BJ (cell line): ENCODE results near the gene RTF1. TPM values are rescaled to one million over a fixed set of nuclear protein-coding genes. Genes with fewer than 3 reads are reported as not detected.
"Not testable (repeated sequence)": the region's sequence is repeated elsewhere in the genome, so short reads cannot be mapped to it uniquely, and the experiment has no call there.

Experiments
- CTCF ChIA-PET: fragments of 350-600 bp; formaldehyde crosslinking; extraction: SDS; loops from one replicate; lab custom pipeline; 2021; ENCODE audit warnings: antibody characterized with exemption, inconsistent platforms; lab: Yijun Ruan, JAX
- POLR2A ChIA-PET: fragments of 300-600 bp; sonication (Branson Sonifier 250); formaldehyde crosslinking; extraction: SDS; loops from one replicate; lab custom pipeline; 2021; ENCODE audit warnings: antibody characterized with exemption; lab: Charles Lee
- DNase-seq: peaks from one replicate; pipeline ENCODE4 v3.0.0-alpha.2; 2011; ENCODE audit warnings: low read depth
- H3K27me3 ChIP-seq: 2 replicates; pipeline ENCODE4 v1.6.0; 2011; ENCODE audit warnings: low read length; ENCODE audit not compliant: control insufficient read depth, insufficient read depth
- H3K36me3 ChIP-seq: 2 replicates; pipeline ENCODE4 v1.5.1; 2011; ENCODE audit warnings: low read length; ENCODE audit not compliant: control insufficient read depth, insufficient read depth
- H3K4me3 ChIP-seq: 2 replicates; pipeline ENCODE4 v1.5.1; 2011; ENCODE audit warnings: low read depth, mild to moderate bottlenecking, control low read depth, low read length
- polyA minus RNA-seq: library from RNA; depleted of rRNA, polyadenylated mRNA; stranded (reverse); fragments of >200 nt; gene quantifications from 2 replicates; pipeline ENCODE4 v1.2.3, GENCODE V29; 2011; rRNA and poly(A)+ RNA removed
- polyA plus RNA-seq: library from polyadenylated mRNA; depleted of rRNA; stranded (reverse); fragments of >200 nt; gene quantifications from 2 replicates; pipeline ENCODE4 v1.2.3, GENCODE V29; 2011; rRNA removed
- TF ChIP-seq, protein P1 (sequence below): IDR thresholded peaks from 2 replicates; pipeline ENCODE4 v1.5.1; 2011; ENCODE audit warnings: low read depth, mild to moderate bottlenecking, control low read depth, inconsistent platforms, low read length, moderate library complexity; ENCODE audit not compliant: insufficient read depth

Gene RTF1
- polyA plus RNA-seq = 22.6 and 27.2 TPM in 2 replicates
- 11.8 and 12.8 TPM in 2 replicates for polyA minus RNA-seq

DNA sequence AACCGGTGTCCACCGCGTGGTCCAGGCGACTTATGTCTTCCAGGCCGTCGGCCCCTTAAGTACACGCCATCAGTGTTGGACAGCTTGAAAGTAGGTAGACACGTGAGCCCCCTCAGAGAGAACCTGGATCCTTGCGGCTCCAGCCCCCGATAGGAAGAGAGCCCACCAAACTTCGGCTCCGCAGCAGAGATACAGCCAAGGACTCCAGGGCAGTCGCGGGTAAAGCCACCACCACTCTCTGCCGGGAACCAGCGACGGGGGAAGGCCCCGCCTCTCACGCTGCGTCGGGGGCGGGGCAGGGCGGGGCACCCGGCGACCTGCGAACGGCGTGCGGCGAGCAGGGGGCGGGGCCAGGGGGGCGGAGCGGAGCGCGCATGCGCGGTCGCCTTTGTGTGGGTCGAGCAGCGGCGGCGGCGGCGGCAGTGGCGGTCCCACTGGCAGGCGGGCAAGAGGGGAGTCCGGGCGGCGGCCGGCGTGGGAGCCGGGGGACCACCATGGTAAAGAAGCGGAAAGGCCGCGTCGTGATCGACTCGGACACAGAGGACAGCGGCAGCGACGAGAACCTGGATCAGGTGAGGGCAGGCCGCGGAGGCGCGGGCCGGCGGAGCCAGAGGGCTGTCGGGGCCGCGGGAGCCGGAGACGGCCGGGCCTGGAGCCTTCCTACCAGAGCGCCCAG is at the start of gene RTF1:
RTF1 (plus strand) TSS at position 354 of the 676 bp plus-strand sequence; CDS start at position 375, 21 bp downstream.
- no peaks in the 10 kb centered on the region for H3K36me3 ChIP-seq
- DNase-seq = peak; percentile 35
- TF ChIP-seq, protein P1, sequence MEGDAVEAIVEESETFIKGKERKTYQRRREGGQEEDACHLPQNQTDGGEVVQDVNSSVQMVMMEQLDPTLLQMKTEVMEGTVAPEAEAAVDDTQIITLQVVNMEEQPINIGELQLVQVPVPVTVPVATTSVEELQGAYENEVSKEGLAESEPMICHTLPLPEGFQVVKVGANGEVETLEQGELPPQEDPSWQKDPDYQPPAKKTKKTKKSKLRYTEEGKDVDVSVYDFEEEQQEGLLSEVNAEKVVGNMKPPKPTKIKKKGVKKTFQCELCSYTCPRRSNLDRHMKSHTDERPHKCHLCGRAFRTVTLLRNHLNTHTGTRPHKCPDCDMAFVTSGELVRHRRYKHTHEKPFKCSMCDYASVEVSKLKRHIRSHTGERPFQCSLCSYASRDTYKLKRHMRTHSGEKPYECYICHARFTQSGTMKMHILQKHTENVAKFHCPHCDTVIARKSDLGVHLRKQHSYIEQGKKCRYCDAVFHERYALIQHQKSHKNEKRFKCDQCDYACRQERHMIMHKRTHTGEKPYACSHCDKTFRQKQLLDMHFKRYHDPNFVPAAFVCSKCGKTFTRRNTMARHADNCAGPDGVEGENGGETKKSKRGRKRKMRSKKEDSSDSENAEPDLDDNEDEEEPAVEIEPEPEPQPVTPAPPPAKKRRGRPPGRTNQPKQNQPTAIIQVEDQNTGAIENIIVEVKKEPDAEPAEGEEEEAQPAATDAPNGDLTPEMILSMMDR = no peak
- ChIA-PET CTCF (interaction anchor here (1.4 kb wide), 1 partner anchor 13 kb away, joined by 4 read pairs; no protein-coding TSS in a partner anchor), POLR2A (no interaction called here)
- H3K27me3 ChIP-seq = no peaks in the 10 kb centered on the region
- H3K4me3 ChIP-seq = peak within 1 kb of the TSS; percentile 91

DNA sequence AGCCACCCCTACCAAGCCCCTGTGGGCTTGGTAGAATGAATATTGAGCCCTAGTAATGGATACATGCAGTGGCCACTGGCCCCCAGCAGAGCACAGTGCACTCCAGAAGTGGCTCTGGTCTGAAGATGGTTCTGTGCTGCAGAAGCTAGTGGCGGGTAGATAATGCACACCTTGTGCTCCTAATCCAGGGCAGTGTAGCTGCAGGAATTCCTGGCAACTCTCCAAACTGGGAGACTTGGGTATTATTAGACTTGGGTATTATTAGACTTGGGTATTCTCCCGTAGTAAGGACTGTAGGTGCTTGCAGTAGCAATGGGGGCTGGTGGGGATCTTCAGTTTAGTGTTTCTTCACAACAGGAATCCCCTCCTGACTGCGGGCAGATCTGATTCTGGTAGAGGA is 49.5 kb upstream of the RTF1 start:
- Histone ChIP-seq H3K4me3 (no peak overlapping the region), H3K27me3 (no peaks in the 10 kb centered on the region), H3K36me3 (peaks cover 3% of the 10 kb centered on the region; the same call in 1 of the 2 replicates)
- CTCF ChIA-PET = interaction anchor here (1.5 kb wide), 1 partner anchor 9 kb away, joined by 3 read pairs; no protein-coding TSS in a partner anchor
- POLR2A ChIA-PET = no interaction called here
- TF ChIP-seq, protein P1 = no peak
- no peak for DNase-seq

DNA sequence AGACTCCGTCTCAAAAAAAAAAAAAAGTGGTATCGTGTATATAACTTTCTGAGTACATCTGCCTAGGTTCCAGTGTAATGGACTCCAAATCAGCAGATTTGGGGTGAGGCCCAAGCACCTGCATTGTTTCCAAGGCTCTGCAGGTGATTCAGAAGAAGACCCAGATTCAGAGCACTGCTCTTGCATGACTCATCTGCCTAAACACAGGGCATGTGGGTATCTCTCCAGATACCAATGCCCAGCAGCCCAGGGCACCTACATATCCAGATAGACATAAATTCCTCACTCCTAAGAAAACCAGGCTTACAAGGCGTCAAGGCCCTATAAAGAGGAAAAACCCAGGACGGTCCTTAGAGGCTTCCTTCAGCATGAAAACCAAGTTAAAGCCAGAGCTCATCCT is 38.9 kb upstream of the RTF1 start:
- CTCF ChIA-PET = interaction anchor here (1.0 to 1.4 kb wide), 2 partner anchors 10 to 12 kb away, joined by 3 to 5 read pairs; no protein-coding TSS in a partner anchor

DNA sequence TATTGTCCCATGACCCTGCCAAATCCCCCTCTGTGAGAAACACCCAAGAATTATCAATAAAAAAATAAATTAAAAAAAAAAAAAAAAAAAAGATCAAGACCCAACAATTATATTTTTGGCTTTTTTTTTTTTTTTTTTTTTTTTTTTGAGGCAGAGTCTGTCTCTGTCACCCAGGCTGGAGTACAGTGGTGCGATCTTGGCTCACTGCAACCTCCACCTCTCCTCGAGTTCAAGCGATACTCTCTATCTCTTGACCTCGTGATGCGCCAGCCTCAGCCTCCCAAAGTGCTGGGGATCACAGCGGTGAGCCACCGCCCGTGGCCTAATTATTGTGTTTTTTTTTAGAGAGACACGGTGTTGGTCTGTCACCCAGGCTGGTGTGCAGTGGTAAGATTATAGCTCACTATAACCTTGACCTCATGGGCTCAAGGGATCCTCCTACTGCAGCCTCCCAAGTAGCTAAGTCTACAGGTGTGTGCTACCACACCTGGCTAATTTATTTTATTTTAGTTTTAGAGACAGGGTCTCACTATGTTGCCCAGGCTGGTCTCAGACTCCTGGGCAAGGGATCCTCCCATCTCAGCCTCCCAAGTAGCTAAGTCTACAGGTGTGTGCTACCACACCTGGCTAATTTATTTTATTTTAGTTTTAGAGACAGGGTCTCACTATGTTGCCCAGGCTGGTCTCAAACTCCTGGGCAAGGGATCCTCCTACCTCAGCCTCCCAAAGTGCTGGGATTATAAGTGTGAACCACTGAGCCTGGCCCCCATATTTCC is 32.7 kb upstream of the RTF1 start:
- POLR2A ChIA-PET, H3K27me3 ChIP-seq, H3K36me3 ChIP-seq, CTCF ChIA-PET, H3K4me3 ChIP-seq, DNase-seq: not testable (repeated sequence)

More for the DNA sequence above, 38.9 kb upstream of the RTF1 start:
- POLR2A ChIA-PET = no interaction called here
- DNase-seq = no peak
- H3K36me3 ChIP-seq = no peaks in the 10 kb centered on the region
- H3K27me3 ChIP-seq = no peaks in the 10 kb centered on the region
- no peak overlapping the region for H3K4me3 ChIP-seq
- TF ChIP-seq, protein P1 = no peak

DNA sequence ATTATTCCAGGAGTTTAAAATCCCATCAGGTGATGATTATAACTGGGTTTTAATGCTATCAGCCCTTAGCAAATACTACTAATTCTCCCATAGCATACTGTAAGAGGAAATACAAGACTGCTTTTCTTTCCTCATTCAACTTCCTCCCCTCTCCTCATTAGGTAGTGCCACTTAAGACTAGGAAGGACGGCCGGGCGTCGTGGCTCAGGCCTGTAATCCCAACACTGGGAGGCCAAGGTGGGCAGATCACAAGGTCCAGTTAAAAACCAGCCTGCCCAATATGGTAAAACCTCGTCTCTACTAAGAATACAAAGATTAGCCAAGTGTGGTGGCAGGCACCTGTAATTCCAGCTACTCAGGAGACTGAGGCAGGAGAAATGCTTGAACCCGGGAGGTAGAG is 29.2 kb upstream of the RTF1 start:
- TF ChIP-seq, protein P1 = no peak
- CTCF ChIA-PET = interaction anchor here (1.5 to 1.7 kb wide), 2 partner anchors 9 to 11 kb away, joined by 3 to 5 read pairs; no protein-coding TSS in a partner anchor
- no peak for DNase-seq

More for the DNA sequence above, 29.2 kb upstream of the RTF1 start:
- Histone ChIP-seq H3K36me3 (peaks cover 6% of the 10 kb centered on the region; the same call in 1 of the 2 replicates), H3K4me3 (no peak overlapping the region), H3K27me3 (no peaks in the 10 kb centered on the region)
- POLR2A ChIA-PET = no interaction called here
